GM06990 (cell line): Measurements from ENCODE around the gene KARS1.

Experiments
- DNase-seq: peaks from one replicate; pipeline ENCODE4 v3.0.0-alpha.2; 2011; ENCODE audit not compliant: insufficient read length; ENCODE audit errors: extremely low read depth
- H3K27me3 ChIP-seq: replicated peaks from 2 replicates; pipeline ENCODE4 v1.6.0; 2011; ENCODE audit warnings: low read length; ENCODE audit not compliant: control insufficient read depth, insufficient read depth
- H3K36me3 ChIP-seq: 2 replicates; pipeline ENCODE4 v1.5.1; 2011; ENCODE audit warnings: low read length; ENCODE audit not compliant: control insufficient read depth, insufficient read depth
- H3K4me3 ChIP-seq: replicated peaks from 2 replicates; pipeline ENCODE4 v1.5.1; 2011; ENCODE audit warnings: low read depth, mild to moderate bottlenecking, control low read depth, low read length
- TF ChIP-seq, protein P1 (sequence below): IDR thresholded peaks from 2 replicates; pipeline ENCODE4 v1.5.1; 2011; ENCODE audit warnings: low read length, control low read depth, mild to moderate bottlenecking, inconsistent platforms; ENCODE audit not compliant: insufficient read depth, poor library complexity, severe bottlenecking

The KARS1 gene

GRCh38 chr16:75590920-75591843 is 56.3 kb downstream of the KARS1 start:
- TF ChIP-seq, protein P1, sequence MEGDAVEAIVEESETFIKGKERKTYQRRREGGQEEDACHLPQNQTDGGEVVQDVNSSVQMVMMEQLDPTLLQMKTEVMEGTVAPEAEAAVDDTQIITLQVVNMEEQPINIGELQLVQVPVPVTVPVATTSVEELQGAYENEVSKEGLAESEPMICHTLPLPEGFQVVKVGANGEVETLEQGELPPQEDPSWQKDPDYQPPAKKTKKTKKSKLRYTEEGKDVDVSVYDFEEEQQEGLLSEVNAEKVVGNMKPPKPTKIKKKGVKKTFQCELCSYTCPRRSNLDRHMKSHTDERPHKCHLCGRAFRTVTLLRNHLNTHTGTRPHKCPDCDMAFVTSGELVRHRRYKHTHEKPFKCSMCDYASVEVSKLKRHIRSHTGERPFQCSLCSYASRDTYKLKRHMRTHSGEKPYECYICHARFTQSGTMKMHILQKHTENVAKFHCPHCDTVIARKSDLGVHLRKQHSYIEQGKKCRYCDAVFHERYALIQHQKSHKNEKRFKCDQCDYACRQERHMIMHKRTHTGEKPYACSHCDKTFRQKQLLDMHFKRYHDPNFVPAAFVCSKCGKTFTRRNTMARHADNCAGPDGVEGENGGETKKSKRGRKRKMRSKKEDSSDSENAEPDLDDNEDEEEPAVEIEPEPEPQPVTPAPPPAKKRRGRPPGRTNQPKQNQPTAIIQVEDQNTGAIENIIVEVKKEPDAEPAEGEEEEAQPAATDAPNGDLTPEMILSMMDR: no peak
- Histone ChIP-seq H3K27me3 (no peaks in the 10 kb centered on the region), H3K36me3 (no peaks in the 10 kb centered on the region; the same call in none of the 2 replicates), H3K4me3 (no peak overlapping the region)
- no peak for DNase-seq

DNA sequence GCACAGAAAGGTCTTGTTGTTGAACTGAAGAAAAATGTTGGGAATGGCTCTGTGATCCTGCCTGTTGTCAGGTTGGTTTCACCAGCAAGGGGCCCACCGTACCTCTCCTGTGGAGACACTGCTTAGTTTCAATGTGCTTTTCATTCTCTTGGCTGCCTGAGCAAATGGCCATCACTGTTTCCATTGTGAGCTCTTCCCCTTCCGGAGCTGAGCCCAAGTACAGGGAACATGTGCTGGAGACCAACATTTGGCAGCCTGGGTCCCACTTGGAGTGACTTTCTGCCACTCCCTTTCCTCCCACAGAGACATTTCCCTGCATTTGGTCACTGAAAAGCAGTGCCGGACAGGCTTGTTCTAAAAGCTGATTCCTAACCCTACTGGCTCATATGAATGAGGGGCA is 58.2 kb downstream of the KARS1 start:
- TF ChIP-seq, protein P1: no peak
- no peak for DNase-seq
- Histone ChIP-seq H3K4me3 (no peak overlapping the region), H3K27me3 (no peaks in the 10 kb centered on the region), H3K36me3 (no peaks in the 10 kb centered on the region; the same call in none of the 2 replicates)

- no peaks in the 10 kb centered on the region for H3K27me3 ChIP-seq
- H3K36me3 ChIP-seq: no peaks in the 10 kb centered on the region; the same call in 1 of the 2 replicates
- DNase-seq: no peak
- TF ChIP-seq, protein P1: no peak
- no peak overlapping the region for H3K4me3 ChIP-seq
Measured at GRCh38 chr16:75588716-75589115, 58.7 kb downstream of the KARS1 start.

GRCh38 chr16:75584108-75584507 is 63.4 kb downstream of the KARS1 start:
- Histone ChIP-seq H3K36me3 (no peaks in the 10 kb centered on the region; the same call in 1 of the 2 replicates), H3K27me3 (no peaks in the 10 kb centered on the region), H3K4me3 (no peak overlapping the region)
- TF ChIP-seq, protein P1: no peak
- peak; percentile 18 for DNase-seq

DNA sequence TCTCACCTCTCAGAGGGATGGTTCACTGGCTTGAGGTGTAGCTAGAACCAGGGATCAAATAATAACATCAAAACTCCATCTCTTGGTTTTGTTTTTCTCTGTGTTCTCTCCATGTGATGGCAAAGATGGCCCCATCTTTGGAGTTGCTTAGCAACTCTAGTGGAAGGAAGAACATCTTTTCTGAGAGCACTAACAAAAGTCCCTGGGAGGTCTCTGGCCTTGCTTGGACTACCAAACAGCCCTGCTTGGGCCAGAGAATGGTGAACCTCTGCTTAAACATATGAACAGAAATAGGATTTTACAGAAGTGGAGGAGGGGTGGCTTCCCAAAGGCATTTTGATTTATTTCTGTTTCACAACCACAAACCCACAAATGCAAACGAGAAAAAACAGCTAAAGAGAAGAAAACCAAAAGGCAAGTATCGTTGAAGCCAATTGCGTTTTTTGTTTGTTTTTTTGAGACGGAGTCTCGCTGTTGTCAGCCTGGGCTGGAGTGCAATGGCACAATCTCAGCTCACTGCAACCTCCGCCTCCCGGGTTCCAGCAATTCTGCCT is 68.1 kb downstream of the KARS1 start:
- TF ChIP-seq, protein P1: no peak

More for the DNA sequence above, 68.1 kb downstream of the KARS1 start:
- no peaks in the 10 kb centered on the region for H3K27me3 ChIP-seq
- H3K4me3 ChIP-seq: no peak overlapping the region
- no peak for DNase-seq
- peaks cover 5% of the 10 kb centered on the region for H3K36me3 ChIP-seq
